ENCODE measurements around the gene ORM1.

The ORM1 gene

GRCh38 chr9:114282926-114283325 lies 40.0 kb upstream of the ORM1 start:
- Histone ChIP-seq H3K9ac (ENCODE audit: low read depth, low read length, poor library complexity, severe bottlenecking) (no peak overlapping the region), H3K79me2 (ENCODE audit: insufficient read depth, low read length) (no peaks in the 10 kb centered on the region), H3K9me3 (ENCODE audit: insufficient read depth, low read depth, low read length) (no peaks in the 10 kb centered on the region), H3K4me1 (ENCODE audit: insufficient read depth, low read length, poor library complexity, severe bottlenecking) (no peaks in the 10 kb centered on the region), H3K4me2 (ENCODE audit: low read depth, low read length, poor library complexity, severe bottlenecking) (no peak overlapping the region), H2AFZ (ENCODE audit: low read length) (no peak overlapping the region), H3K4me3 (ENCODE audit: low read length, poor library complexity, severe bottlenecking) (no peak overlapping the region), H3K36me3 (ENCODE audit: insufficient read depth, low read length) (no peaks in the 10 kb centered on the region), H3F3A (ENCODE audit: low read depth) (no peaks in the 10 kb centered on the region), H3K27me3 (ENCODE audit: insufficient read depth, low read length, poor library complexity, severe bottlenecking) (no peaks in the 10 kb centered on the region), H3K9me2 (replicated peaks; ENCODE audit: low read depth, low read length) (no peaks in the 10 kb centered on the region), H4K20me1 (ENCODE audit: insufficient read depth, low read length, poor library complexity, severe bottlenecking) (no peaks in the 10 kb centered on the region)
- TF ChIP-seq, protein P1, sequence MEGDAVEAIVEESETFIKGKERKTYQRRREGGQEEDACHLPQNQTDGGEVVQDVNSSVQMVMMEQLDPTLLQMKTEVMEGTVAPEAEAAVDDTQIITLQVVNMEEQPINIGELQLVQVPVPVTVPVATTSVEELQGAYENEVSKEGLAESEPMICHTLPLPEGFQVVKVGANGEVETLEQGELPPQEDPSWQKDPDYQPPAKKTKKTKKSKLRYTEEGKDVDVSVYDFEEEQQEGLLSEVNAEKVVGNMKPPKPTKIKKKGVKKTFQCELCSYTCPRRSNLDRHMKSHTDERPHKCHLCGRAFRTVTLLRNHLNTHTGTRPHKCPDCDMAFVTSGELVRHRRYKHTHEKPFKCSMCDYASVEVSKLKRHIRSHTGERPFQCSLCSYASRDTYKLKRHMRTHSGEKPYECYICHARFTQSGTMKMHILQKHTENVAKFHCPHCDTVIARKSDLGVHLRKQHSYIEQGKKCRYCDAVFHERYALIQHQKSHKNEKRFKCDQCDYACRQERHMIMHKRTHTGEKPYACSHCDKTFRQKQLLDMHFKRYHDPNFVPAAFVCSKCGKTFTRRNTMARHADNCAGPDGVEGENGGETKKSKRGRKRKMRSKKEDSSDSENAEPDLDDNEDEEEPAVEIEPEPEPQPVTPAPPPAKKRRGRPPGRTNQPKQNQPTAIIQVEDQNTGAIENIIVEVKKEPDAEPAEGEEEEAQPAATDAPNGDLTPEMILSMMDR (conservative IDR thresholded peaks at IDR 0.05; ENCODE audit: low read length) = no peak
- TF ChIP-seq EZH2phosphoT487 (IDR thresholded peaks at IDR 0.05; ENCODE audit: borderline replicate concordance) = no peak

DNA sequence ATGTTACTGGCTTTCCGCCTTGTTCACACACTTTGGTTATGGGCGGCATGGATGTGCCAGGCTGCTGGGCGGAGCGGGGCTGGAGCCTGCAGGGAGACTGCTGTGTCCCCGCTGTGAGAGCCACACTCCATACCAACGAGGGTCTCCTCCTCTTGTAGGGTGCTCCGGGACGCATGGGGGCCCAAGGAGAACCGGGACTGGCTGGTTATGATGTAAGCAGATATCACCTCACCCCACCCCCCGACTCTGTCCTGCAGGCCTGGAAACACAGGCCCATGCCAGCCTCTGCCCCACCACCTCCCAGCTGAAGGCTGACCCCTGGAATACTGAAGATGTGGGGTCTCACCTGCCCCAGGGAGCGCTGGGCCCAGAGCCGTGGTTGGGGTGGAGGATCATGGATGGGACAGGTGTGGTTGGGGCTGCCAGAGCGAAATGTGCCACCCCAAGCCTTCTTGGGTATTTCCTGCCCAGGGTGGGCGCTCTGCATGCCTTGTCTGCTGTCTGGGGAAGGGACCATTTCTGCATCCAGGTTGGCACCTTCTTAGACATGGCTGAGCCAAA lies 39.3 kb upstream of the ORM1 start:
- Histone ChIP-seq H3K9me2 (replicated peaks; ENCODE audit: low read depth, low read length) (no peaks in the 10 kb centered on the region), H3K36me3 (ENCODE audit: insufficient read depth, low read length) (no peaks in the 10 kb centered on the region), H3F3A (ENCODE audit: low read depth) (no peaks in the 10 kb centered on the region), H3K9ac (ENCODE audit: low read depth, low read length, poor library complexity, severe bottlenecking) (no peak overlapping the region), H4K20me1 (ENCODE audit: insufficient read depth, low read length, poor library complexity, severe bottlenecking) (no peaks in the 10 kb centered on the region), H3K27me3 (ENCODE audit: insufficient read depth, low read length, poor library complexity, severe bottlenecking) (no peaks in the 10 kb centered on the region), H3K4me3 (ENCODE audit: low read length, poor library complexity, severe bottlenecking) (no peak overlapping the region), H3K4me2 (ENCODE audit: low read depth, low read length, poor library complexity, severe bottlenecking) (no peak overlapping the region), H2AFZ (ENCODE audit: low read length) (no peak overlapping the region), H3K79me2 (ENCODE audit: insufficient read depth, low read length) (no peaks in the 10 kb centered on the region), H3K4me1 (ENCODE audit: insufficient read depth, low read length, poor library complexity, severe bottlenecking) (no peaks in the 10 kb centered on the region), H3K9me3 (ENCODE audit: insufficient read depth, low read depth, low read length) (no peaks in the 10 kb centered on the region)
- TF ChIP-seq, protein P1 (conservative IDR thresholded peaks at IDR 0.05; ENCODE audit: low read length) = no peak
- no peak for TF ChIP-seq EZH2phosphoT487 (IDR thresholded peaks at IDR 0.05; ENCODE audit: borderline replicate concordance)

DNA sequence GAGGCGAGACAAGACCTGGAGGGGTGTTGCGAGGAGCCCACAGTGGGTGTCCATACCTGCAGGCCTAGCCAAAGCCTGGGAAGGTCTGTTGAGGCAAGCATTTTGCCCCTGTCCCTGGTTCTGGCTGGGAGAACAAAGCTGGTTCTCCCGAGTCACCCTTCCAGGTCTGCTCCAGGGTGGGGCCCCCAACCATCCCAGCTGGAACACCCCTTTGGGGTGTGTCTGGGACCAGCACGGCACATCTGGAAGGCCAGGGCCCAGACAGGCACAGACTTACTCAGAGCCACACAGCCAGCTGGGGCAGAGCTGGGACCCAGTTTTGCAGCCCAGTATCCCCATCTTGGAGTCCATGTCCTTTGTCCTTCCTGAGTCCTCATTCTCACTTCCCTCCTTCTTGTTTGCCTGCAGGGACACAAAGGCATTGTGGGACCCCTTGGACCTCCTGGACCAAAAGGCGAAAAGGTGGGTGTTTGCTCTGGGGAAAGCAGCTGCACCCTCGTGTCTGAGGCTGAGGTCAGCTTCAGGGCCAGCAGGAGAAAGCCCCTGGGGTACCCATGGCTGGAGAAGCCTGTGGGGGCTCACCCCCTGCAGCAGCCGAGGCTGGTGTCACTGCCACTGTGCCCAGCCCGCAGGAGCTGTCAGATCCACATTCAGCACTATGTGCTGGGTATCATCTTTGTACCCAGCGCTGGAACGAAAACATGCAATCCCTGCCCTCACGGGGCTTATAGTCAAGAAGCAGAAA lies 38.4 kb upstream of the ORM1 start:
- no peaks in the 10 kb centered on the region for H3K4me1 ChIP-seq (ENCODE audit: insufficient read depth, low read length, poor library complexity, severe bottlenecking)
- H2AFZ ChIP-seq (ENCODE audit: low read length) = no peak overlapping the region
- TF ChIP-seq, protein P1 (conservative IDR thresholded peaks at IDR 0.05; ENCODE audit: low read length) = no peak
- TF ChIP-seq EZH2phosphoT487 (IDR thresholded peaks at IDR 0.05; ENCODE audit: borderline replicate concordance) = no peak

More for the DNA sequence above, 38.4 kb upstream of the ORM1 start:
- no peak overlapping the region for H3K9ac ChIP-seq (ENCODE audit: low read depth, low read length, poor library complexity, severe bottlenecking)
- H4K20me1 ChIP-seq (ENCODE audit: insufficient read depth, low read length, poor library complexity, severe bottlenecking) = no peaks in the 10 kb centered on the region
- H3K4me3 ChIP-seq (ENCODE audit: low read length, poor library complexity, severe bottlenecking) = no peak overlapping the region
- no peaks in the 10 kb centered on the region for H3K27me3 ChIP-seq (ENCODE audit: insufficient read depth, low read length, poor library complexity, severe bottlenecking)
- H3K9me2 ChIP-seq (replicated peaks; ENCODE audit: low read depth, low read length) = no peaks in the 10 kb centered on the region
- no peaks in the 10 kb centered on the region for H3F3A ChIP-seq (ENCODE audit: low read depth)
- no peak overlapping the region for H3K4me2 ChIP-seq (ENCODE audit: low read depth, low read length, poor library complexity, severe bottlenecking)
- no peaks in the 10 kb centered on the region for H3K36me3 ChIP-seq (ENCODE audit: insufficient read depth, low read length)
- H3K9me3 ChIP-seq (ENCODE audit: insufficient read depth, low read depth, low read length) = no peaks in the 10 kb centered on the region
- no peaks in the 10 kb centered on the region for H3K79me2 ChIP-seq (ENCODE audit: insufficient read depth, low read length)
